T follicular helper cell (primary cell): ENCODE data around the gene MKKS.
"Not testable (repeated sequence)": the region's sequence is repeated elsewhere in the genome, so short reads cannot be mapped to it uniquely, and the experiment has no call there.

Source experiments
- DNase-seq: peaks from one replicate; pipeline ENCODE4 v3.0.0-alpha.2; 2020; ENCODE audit warnings: low read depth

The MKKS gene

GRCh38 chr20:10412591-10413408, 21.2 kb downstream of the MKKS start:
- DNase-seq: no peak

DNA sequence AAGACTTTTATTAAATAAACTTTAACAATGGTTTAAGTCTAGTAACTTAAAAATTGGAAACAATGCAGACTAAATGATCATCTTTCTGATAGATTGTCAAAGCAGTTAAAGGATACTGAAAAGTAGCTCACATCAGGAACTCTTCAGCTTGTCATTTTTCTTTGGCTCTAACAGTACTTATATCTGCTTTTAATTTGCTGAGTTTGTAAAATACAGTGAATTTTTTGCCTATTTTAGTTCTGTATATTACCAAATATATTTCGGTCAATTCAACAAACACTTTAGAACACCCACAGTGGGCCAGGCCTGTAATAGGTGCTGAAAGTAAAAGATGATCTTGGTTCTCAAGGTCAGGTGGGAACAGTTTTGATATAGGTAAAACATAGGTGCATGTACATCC, 22.3 kb downstream of the MKKS start:
- no peak for DNase-seq

- no peak for DNase-seq
Observed at GRCh38 chr20:10408108-10408813, 25.8 kb downstream of the MKKS start.

DNA sequence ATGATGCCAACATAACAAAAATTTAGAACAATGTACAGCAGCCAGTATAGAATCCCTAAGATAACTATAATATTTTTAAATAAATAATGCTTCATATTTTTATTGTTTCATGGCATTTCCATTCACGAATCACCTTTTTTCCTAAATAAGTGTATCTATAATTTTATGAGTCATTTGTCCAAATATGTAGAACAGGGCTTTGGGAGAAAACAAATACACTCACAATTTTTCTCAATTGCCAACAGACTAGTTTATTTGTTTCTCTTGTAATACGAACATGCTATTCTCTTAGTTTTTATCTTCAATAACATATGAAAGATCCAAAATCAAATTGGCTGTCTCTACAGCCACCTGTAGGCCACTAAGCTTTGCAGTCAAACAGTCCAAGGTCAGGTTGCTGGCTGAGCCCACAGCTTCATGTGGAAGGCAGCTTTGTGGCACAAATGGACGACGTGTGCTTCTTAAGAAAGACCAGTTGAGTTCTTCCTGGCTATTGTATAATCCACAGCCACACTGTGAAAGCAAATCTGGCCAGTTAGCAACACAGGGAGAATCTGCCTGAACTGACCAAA, 29.0 kb downstream of the MKKS start:
- DNase-seq: no peak

- no peak for DNase-seq
Observed at GRCh38 chr20:10404023-10404628, 29.9 kb downstream of the MKKS start.

GRCh38 chr20:10402938-10403608, 30.9 kb downstream of the MKKS start:
- no peak for DNase-seq

DNA sequence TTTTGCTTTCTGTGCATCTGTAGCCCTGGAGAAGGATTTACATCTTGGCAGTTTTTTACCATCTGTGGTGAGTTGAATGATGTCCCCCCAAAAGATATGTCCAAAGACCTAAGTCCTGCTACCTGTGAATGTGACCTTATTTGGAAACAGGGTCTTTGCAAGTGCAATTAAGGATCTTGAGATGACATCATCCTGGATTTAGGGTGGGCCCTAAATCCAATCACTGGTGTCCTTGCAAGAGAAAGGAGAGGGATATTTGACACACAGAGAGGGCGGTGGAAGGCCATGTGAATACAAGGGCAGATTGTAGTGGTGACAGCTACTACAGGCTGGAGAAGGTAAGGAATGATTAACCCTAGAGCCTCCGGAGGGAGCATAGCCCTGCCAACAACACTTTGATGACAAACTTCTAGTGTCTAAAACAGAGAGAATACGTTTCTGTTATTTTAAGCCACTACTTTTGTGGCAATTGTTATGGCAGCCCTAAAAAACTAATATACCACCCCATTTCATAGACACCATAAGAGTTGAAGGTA, 35.1 kb downstream of the MKKS start:
- no peak for DNase-seq

DNA sequence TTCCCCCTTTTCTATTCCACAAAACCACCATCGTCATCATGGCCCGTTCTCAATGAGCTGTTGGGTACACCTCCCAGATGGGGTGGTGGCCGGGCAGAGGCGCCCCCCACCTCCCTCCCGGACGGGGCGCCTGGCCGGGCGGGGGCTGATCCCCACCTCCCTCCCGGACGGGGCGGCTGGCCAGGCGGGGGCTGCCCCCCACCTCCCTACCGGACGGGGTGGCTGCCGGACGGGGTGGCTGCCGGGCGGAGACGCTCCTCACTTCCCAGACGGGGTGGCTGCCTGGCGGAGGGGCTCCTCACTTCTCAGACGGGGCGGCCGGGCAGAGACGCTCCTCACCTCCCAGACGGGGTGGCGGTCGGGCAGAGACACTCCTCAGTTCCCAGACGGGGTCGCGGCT, 39.3 kb downstream of the MKKS start:
- not testable (repeated sequence) for DNase-seq

GRCh38 chr20:10390709-10391108, 43.3 kb downstream of the MKKS start:
- no peak for DNase-seq

GRCh38 chr20:10388597-10388996, 45.4 kb downstream of the MKKS start:
- no peak for DNase-seq

GRCh38 chr20:10387686-10388085, 46.3 kb downstream of the MKKS start:
- no peak for DNase-seq

DNA sequence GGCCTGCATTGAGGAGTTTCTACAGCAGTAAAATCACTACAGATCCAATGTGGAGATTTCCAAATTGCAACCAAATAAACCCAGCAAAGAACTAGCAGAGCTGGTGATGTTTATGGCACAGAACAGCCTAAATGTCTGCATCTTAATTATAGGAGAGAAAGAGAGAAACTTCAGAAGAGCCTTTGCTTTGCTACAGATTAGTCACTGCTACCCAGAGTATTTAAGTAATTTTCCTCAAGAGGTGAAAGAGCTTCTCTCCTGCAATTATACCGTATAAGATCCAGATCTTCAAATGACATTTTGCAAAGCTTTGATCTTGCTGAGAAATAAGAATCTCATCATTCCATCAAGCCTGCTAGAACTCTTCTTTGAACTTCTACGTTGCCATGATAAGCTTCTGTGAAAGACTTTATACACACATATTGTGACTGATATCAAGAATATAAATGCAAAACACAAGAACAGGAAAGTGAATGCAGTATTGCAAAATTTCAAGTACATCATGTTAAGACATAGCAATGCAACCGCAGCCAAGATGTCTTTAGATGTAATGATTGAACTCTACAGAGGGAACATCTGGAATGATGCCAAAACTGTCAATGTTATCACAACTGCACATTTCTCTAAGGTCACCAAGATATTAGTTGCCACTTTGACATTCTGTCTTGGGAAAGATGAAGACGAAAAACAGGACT, 48.0 kb downstream of the MKKS start:
- DNase-seq: no peak

DNA sequence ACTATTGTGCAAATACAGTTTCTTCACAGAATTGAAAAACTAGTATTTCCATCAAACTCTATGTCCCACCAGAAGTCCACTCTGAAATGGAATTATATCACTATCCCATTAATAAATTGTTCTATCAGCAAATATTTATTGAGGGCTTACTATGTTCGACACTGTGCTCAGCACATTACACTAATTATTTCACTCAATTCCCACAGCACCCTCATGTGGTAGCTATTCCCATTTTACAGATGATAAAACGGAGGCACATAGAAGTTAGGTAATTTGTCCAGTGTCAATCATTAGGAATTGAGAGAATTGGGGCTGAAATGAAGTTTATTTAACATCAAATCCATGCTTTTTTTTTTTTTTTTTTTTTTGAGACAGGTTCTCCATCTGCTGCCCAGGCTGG, 52.5 kb downstream of the MKKS start:
- DNase-seq: no peak

DNA sequence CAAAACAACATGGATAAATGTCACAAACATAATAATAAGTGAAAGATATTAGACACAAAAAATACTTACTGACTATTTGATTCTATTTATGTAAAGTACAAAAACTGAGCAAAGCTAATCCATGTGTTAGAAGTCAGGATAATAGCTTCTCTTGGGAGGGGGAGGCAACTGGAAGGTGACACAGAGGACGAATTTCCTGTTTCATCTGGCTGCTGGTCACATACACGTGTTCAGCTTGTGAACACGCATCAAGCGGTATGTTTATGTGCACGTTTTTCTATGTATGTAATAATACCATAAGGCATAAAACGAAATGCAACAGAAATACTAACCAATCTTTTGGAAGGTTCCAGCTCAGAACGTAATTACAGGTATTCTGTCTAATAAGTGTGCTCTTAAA, 54.3 kb downstream of the MKKS start:
- no peak for DNase-seq

DNA sequence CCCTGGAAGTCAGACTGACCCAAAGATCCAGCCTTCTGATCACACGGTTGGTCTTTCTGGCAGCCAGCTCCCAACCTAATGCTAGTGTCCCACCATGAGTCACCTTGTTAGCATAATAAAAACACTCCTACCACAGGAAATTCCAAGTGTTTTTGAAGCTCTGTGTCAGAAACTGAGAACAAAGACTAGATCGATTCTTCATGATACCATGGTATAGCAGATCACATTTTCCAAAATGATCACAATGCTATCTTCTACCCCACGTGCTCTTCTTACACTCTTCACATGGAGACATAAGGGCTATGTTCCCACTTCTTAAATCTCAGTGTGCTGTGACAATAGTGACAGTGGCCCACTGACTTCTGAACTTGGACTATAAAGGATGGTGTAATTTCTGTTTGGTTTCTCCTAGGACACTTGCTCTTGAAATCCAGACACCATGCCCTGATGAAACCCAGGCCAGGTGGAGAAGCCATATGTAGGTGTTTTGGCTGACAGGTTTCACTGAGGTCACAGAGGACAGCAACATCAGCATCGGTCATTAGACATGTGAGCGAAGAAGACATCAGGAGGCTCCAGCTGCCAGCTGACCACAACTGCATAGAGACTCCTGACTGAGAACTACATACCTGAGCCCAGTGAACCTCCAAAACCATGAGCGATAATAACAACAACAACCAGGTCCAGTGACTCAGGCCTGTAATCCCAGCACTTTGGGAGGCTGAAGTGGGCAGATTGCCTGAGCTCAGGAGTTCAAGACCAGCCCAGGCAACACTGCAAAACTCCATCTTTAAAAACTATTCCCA, 57.5 kb downstream of the MKKS start:
- DNase-seq: no peak

- DNase-seq: no peak
Observed at GRCh38 chr20:10375191-10375590, 58.8 kb downstream of the MKKS start.

DNA sequence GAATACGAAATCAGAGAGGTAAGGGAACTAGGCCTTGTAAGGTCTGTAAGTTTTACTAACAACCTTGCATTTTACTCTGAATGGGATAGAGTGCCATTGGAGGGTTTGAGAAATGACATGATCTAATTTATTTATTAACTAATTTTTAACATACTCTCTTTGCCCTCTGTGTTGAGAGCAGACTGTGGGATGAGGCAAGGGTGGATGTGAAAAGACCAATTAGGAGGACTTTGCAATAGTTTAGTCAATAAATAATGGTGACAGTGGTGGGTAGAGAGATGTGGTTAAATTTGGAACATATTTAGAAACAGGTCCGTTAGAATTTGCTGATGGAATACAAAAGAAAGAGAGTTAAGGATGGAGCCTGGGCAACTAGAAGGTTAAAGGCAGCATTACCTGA, 60.0 kb downstream of the MKKS start:
- DNase-seq: no peak

- no peak for DNase-seq
Observed at GRCh38 chr20:10371467-10371866, 62.6 kb downstream of the MKKS start.

DNA sequence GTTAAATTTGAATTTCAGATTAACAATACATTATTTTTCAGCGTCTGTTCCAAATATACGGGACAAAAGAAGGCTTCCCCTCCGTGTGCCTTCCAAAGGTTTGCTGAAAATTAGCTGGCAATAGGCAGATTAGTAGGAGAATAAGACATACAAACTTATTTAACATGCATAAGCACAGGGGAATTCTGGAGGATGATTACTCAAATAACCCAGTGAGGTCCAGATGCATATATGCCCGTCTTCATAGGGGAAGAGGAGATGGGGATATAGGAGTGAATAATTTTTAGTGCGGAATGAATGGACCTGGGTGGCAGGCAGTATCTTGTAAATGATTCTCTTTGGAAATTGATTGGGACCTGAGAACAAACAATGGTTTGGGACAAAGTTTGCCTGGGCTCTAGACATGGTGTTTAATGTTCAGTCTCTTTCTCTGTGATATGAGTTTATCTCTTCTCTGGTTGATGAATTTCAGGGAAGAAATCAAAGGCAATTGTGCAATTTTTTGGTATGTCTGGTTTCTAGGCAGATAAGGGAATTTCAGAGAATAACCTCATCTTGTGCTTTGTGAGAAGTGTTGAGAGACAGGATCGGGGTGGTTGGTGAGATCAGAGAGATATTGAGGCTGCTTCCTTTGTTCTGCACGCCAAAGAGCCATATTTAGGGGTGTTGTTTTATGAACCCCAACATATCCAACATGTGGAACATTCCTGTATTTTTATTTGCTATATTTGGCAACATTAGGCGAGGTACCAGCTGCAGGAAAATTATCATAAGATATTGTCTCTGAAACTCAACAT, 63.7 kb downstream of the MKKS start:
- no peak for DNase-seq

DNA sequence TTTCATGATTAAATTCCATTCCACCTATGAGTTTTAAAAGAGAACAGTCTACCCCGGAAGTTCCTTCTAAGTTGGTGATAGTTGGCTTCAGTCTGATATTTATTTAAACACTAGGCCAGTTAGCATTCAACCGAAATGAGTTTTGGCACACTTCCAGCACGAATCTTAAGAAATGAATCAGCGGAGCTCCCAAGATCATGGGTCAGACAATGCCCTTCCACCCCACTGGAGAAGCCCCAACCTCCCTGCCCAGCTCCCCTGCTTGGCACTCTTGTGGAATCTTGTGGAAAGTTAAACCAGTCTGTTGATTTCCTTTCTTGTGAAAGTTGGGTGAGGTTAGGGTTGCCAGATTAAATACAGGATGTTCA, 64.3 kb downstream of the MKKS start:
- no peak for DNase-seq
